Small intestine (tissue), 7 donors: ENCODE measurements around the gene UBL4A. TPM values are rescaled to one million over a fixed set of nuclear protein-coding genes. Genes with fewer than 3 reads are reported as not detected.

Source experiments
- DNase-seq, 2 donors: peaks; one replicate each; pipeline versions ENCODE4 v3.0.0 to v3.0.0-alpha.2; 2013
- FAIRE-seq: peaks from 2 replicates; lab custom pipeline; 2012; peaks lifted over from hg19 to GRCh38; lab: Jason Lieb, UNC
- H3K27ac ChIP-seq, 3 donors: one replicate each; pipeline ENCODE4 v1.5.1; 2013; ENCODE audit warnings: low read length in 2 of 3, mild to moderate bottlenecking in 2 of 3, control low read depth in 1 of 3, inconsistent platforms in 1 of 3, low read depth in 1 of 3, moderate library complexity in 1 of 3
- H3K27me3 ChIP-seq, 3 donors: one replicate each; pipeline ENCODE4 v1.6.1; 2013; ENCODE audit warnings: low read length in 3 of 3, inconsistent platforms in 1 of 3; ENCODE audit not compliant: control insufficient read depth in 3 of 3, insufficient read depth in 3 of 3
- H3K36me3 ChIP-seq, 3 donors: one replicate each; pipeline ENCODE4 v1.6.1; 2013; ENCODE audit warnings: low read length in 3 of 3, inconsistent platforms in 1 of 3, low read depth in 1 of 3, mild to moderate bottlenecking in 1 of 3, moderate library complexity in 1 of 3; ENCODE audit not compliant: control insufficient read depth in 3 of 3, insufficient read depth in 2 of 3
- H3K4me1 ChIP-seq, 3 donors: one replicate each; pipeline ENCODE4 v1.6.1; 2013; ENCODE audit warnings: low read length in 2 of 3, inconsistent platforms in 1 of 3, low read depth in 1 of 3, mild to moderate bottlenecking in 1 of 3, moderate library complexity in 1 of 3; ENCODE audit not compliant: control insufficient read depth in 3 of 3, insufficient read depth in 2 of 3
- H3K4me3 ChIP-seq, 3 donors: one replicate each; pipeline ENCODE4 v1.5.1; 2013; ENCODE audit warnings: low read length in 3 of 3, control low read depth in 1 of 3, inconsistent platforms in 1 of 3, low read depth in 1 of 3, mild to moderate bottlenecking in 1 of 3, moderate library complexity in 1 of 3
- H3K9me3 ChIP-seq, 2 donors: one replicate each; pipeline ENCODE4 v1.6.1; 2013; ENCODE audit warnings: low read depth in 1 of 2, low read length in 1 of 2; ENCODE audit not compliant: control insufficient read depth in 2 of 2, insufficient read depth in 1 of 2
- WGBS, 3 donors: extraction: QIAGEN DNeasy Blood & Tissue Kit; methylation state at CpG; one replicate each; pipeline ENCODE4 v1.1.7; 2013; 5-methylcytosine and 5-hydroxymethylcytosine counted together
- polyA plus RNA-seq, 4 donors: library from polyadenylated mRNA; stranded (reverse) in 3 of 4; unstranded in 1 of 4; fragments of 200-250 nt in 3 of 4; fragments of 120-200 nt in 1 of 4; gene quantifications; one replicate each; pipeline versions ENCODE4 v1.2.1 to v1.2.3, GENCODE V29; 2013
- donor health status: healthy with polysubstance abuse.
- donor health status: control.
- donor health status: control.
- donor health status: Bipolar disorder and iron deficiency.
- donor health status: healthy.

The UBL4A gene
- polyA plus RNA-seq, 4 donors: 23.8 to 32.3 (median 28.3) TPM

GRCh38 chrX:154489182-154489581 is 2.8 kb upstream of the UBL4A start:
- WGBS, 3 donors: 86 to 90% (median 88%) methylated on average over 3 to 4 of the region's 4 CpGs
- peaks cover 0 to 21% (median 0%) of the 10 kb centered on the region in 3 donors for H3K4me1 ChIP-seq
- peak overlapping the region in 2 of 3 donors; percentile 80 to 92 for H3K27ac ChIP-seq
- peak overlapping the region in 1 of 3 donors; percentile 67 for H3K4me3 ChIP-seq
- DNase-seq (no peak), FAIRE-seq (no peak)
- peaks cover 0 to 31% (median 0%) of the 10 kb centered on the region in 3 donors for H3K36me3 ChIP-seq
- H3K9me3 ChIP-seq: no peaks in the 10 kb centered on the region
- no peaks in the 10 kb centered on the region for H3K27me3 ChIP-seq

- H3K36me3 ChIP-seq: peaks cover 0 to 36% (median 0%) of the 10 kb centered on the region in 3 donors
- 80 to 89% (median 86%) methylated on average over 14 to 20 of the region's 20 CpGs for WGBS, 3 donors
- FAIRE-seq (no peak), DNase-seq (no peak)
- H3K9me3 ChIP-seq: no peaks in the 10 kb centered on the region
- H3K4me3 ChIP-seq: no peak overlapping the region
- H3K4me1 ChIP-seq: peaks cover 0 to 22% (median 0%) of the 10 kb centered on the region in 3 donors
- no peaks in the 10 kb centered on the region for H3K27me3 ChIP-seq
- no peak overlapping the region for H3K27ac ChIP-seq
Measured at GRCh38 chrX:154488336-154489075, 2.1 kb upstream of the UBL4A start.

- FAIRE-seq (no peak), DNase-seq (no peak)
- 87 to 95% (median 92%) methylated on average over 18 to 28 of the region's 28 CpGs for WGBS, 3 donors
- Histone ChIP-seq H3K27me3 (no peaks in the 10 kb centered on the region), H3K4me1 (peaks cover 0 to 22% (median 0%) of the 10 kb centered on the region in 3 donors), H3K9me3 (no peaks in the 10 kb centered on the region), H3K4me3 (no peak overlapping the region), H3K36me3 (peaks cover 0 to 39% (median 0%) of the 10 kb centered on the region in 3 donors), H3K27ac (no peak overlapping the region)
Measured at GRCh38 chrX:154487518-154488290, 1.3 kb upstream of the UBL4A start.

- FAIRE-seq: no peak
- Histone ChIP-seq H3K4me3 (peak overlapping the region; percentile 50 to 63 (median 53)), H3K27me3 (no peaks in the 10 kb centered on the region), H3K4me1 (peaks cover 0 to 22% (median 0%) of the 10 kb centered on the region in 3 donors), H3K27ac (peak overlapping the region; percentile 4 to 84 (median 74)), H3K36me3 (peaks cover 0 to 39% (median 0%) of the 10 kb centered on the region in 3 donors), H3K9me3 (no peaks in the 10 kb centered on the region)
- 1 to 47% methylated on average over 22 to 35 of the region's 35 CpGs; no CpG with 5 or more reads in 1 of the 3 donors for WGBS, 3 donors
- peak; percentile 36 to 55 for DNase-seq
Measured at GRCh38 chrX:154486052-154486395, 391 bp downstream of the UBL4A start.

- WGBS, 3 donors: 45 to 69% (median 69%) methylated on average over 24 to 35 of the region's 35 CpGs
- peaks cover 0 to 22% (median 0%) of the 10 kb centered on the region in 3 donors for H3K4me1 ChIP-seq
- no peak for FAIRE-seq
- no peaks in the 10 kb centered on the region for H3K27me3 ChIP-seq
- no peaks in the 10 kb centered on the region for H3K9me3 ChIP-seq
- peaks cover 0 to 39% (median 0%) of the 10 kb centered on the region in 3 donors for H3K36me3 ChIP-seq
- DNase-seq: no peak
- peak overlapping the region; percentile 4 to 84 (median 74) for H3K27ac ChIP-seq
- peak overlapping the region; percentile 22 to 63 (median 50) for H3K4me3 ChIP-seq
Measured at GRCh38 chrX:154485150-154486051, 1.0 kb downstream of the UBL4A start.

GRCh38 chrX:154484255-154485149 is 1.9 kb downstream of the UBL4A start:
- WGBS, 3 donors: 71 to 82% (median 78%) methylated on average over 11 to 16 of the region's 16 CpGs
- Histone ChIP-seq H3K4me3 (no peak overlapping the region), H3K4me1 (peaks cover 0 to 24% (median 0%) of the 10 kb centered on the region in 3 donors), H3K27me3 (no peaks in the 10 kb centered on the region), H3K27ac (peak overlapping the region in 2 of 3 donors; percentile 53 to 59), H3K36me3 (peaks cover 0 to 39% (median 0%) of the 10 kb centered on the region in 3 donors), H3K9me3 (no peaks in the 10 kb centered on the region)
- DNase-seq (peak; percentile 43 to 54), FAIRE-seq (no peak)

- FAIRE-seq (no peak), DNase-seq (no peak)
- WGBS, 3 donors: 80 to 85% (median 82%) methylated on average over 7 of the region's 7 CpGs
- Histone ChIP-seq H3K4me3 (no peak overlapping the region), H3K27ac (no peak overlapping the region), H3K4me1 (peaks cover 0 to 20% (median 0%) of the 10 kb centered on the region in 3 donors), H3K9me3 (no peaks in the 10 kb centered on the region), H3K36me3 (peaks cover 0 to 33% (median 0%) of the 10 kb centered on the region in 3 donors), H3K27me3 (no peaks in the 10 kb centered on the region)
Measured at GRCh38 chrX:154483325-154483724, 3.1 kb downstream of the UBL4A start.
